Hepatocyte (in vitro differentiated cells): ENCODE results near the gene ZNF804A. TPM values are rescaled to one million over a fixed set of nuclear protein-coding genes. Genes with fewer than 3 reads are reported as not detected.

Source experiments
- DNase-seq: peaks from one replicate; pipeline ENCODE4 v3.0.0-alpha.2; 2016; ENCODE audit warnings: low spot score
- H2AFZ ChIP-seq: fragments of 200-600 bp; sonication (generic); 2 replicates; pipeline ENCODE4 v1.6.0; 2016; ENCODE audit warnings: antibody characterized with exemption, mild to moderate bottlenecking
- H3K27ac ChIP-seq: fragments of 200-600 bp; sonication (generic); 2 replicates; pipeline ENCODE4 v1.5.1; 2016; ENCODE audit warnings: mild to moderate bottlenecking
- H3K27me3 ChIP-seq: fragments of 200-600 bp; sonication (generic); 2 replicates; pipeline ENCODE4 v1.6.1; 2016
- H3K36me3 ChIP-seq: fragments of 200-600 bp; sonication (generic); replicated peaks from 2 replicates; pipeline ENCODE4 v1.5.1; 2016; ENCODE audit warnings: low read depth; ENCODE audit not compliant: insufficient read depth
- H3K4me1 ChIP-seq: fragments of 200-600 bp; sonication (generic); 2 replicates; pipeline ENCODE4 v1.5.1; 2016; ENCODE audit warnings: mild to moderate bottlenecking, moderate library complexity; ENCODE audit not compliant: insufficient read depth
- H3K4me2 ChIP-seq: fragments of 200-600 bp; sonication (generic); 2 replicates; pipeline ENCODE4 v1.6.0; 2016
- H3K4me3 ChIP-seq: fragments of 200-600 bp; sonication (generic); 2 replicates; pipeline ENCODE4 v1.5.1; 2016; ENCODE audit warnings: mild to moderate bottlenecking
- H3K79me2 ChIP-seq: fragments of 200-600 bp; sonication (generic); 2 replicates; pipeline ENCODE4 v1.6.0; 2017; ENCODE audit warnings: mild to moderate bottlenecking
- H3K9me2 ChIP-seq: fragments of 200-600 bp; sonication (generic); replicated peaks from 2 replicates; pipeline ENCODE4 v1.6.0; 2017; ENCODE audit warnings: mild to moderate bottlenecking; ENCODE audit not compliant: insufficient read depth
- H3K9me3 ChIP-seq: fragments of 200-600 bp; sonication (generic); 2 replicates; pipeline ENCODE4 v1.5.1; 2016; ENCODE audit warnings: low read depth, mild to moderate bottlenecking
- H4K20me1 ChIP-seq: fragments of 200-600 bp; sonication (generic); 2 replicates; pipeline ENCODE4 v1.6.0; 2016; ENCODE audit warnings: mild to moderate bottlenecking; ENCODE audit not compliant: insufficient read depth, poor library complexity, severe bottlenecking
- CTCF ChIP-seq: fragments of 200-600 bp; sonication (generic); IDR thresholded peaks from 2 replicates; pipeline ENCODE4 v1.5.1; 2016; ENCODE audit warnings: antibody characterized with exemption, mild to moderate bottlenecking; ENCODE audit not compliant: poor library complexity
- EZH2 ChIP-seq: fragments of 200-600 bp; sonication (generic); IDR thresholded peaks from 2 replicates; pipeline ENCODE4 v1.6.1; 2016; ENCODE audit warnings: antibody characterized with exemption, mild to moderate bottlenecking, borderline replicate concordance
- EZH2phosphoT487 ChIP-seq: fragments of 200-600 bp; sonication (generic); IDR thresholded peaks from one replicate; pipeline ENCODE4 v1.6.1; 2018; ENCODE audit warnings: antibody characterized with exemption, mild to moderate bottlenecking, low read depth, moderate library complexity; ENCODE audit not compliant: unreplicated experiment, severe bottlenecking
- WGBS: methylation state at CpG from one replicate; pipeline ENCODE4 v1.1.6; 2016; ENCODE audit warnings: low lambda C conversion rate; ENCODE audit errors: missing lambda C conversion rate; 5-methylcytosine and 5-hydroxymethylcytosine counted together
- polyA plus RNA-seq: library from polyadenylated mRNA; unstranded; fragments of >200 nt; fragmentation: Nextera tagmentation; extraction: Ambion mirVana; gene quantifications from 2 replicates; pipeline ENCODE4 v1.2.1, GENCODE V29; 2016
- total RNA-seq: library from RNA; depleted of rRNA; stranded (reverse); fragments of >200 nt; gene quantifications from 2 replicates; pipeline ENCODE4 v1.2.3, GENCODE V29; 2014

ZNF804A gene
- total and polyA plus RNA-seq, 2 experiments from 2014 or later: 1.7 to 2.3 TPM

- TF ChIP-seq EZH2phosphoT487: no peak
- TF ChIP-seq CTCF: no peak
- TF ChIP-seq EZH2: no peak
- H3K4me2 ChIP-seq: no peak overlapping the region
- H3K4me1 ChIP-seq: no peaks in the 10 kb centered on the region
- H3K9me3 ChIP-seq: no peaks in the 10 kb centered on the region
- no peak for DNase-seq
- no peaks in the 10 kb centered on the region for H3K36me3 ChIP-seq
- no peak overlapping the region for H3K4me3 ChIP-seq
- no peak overlapping the region for H2AFZ ChIP-seq
- no peaks in the 10 kb centered on the region for H4K20me1 ChIP-seq
- no peak overlapping the region for H3K27ac ChIP-seq
- no peaks in the 10 kb centered on the region for H3K27me3 ChIP-seq
- H3K79me2 ChIP-seq: no peaks in the 10 kb centered on the region
- H3K9me2 ChIP-seq: no peaks in the 10 kb centered on the region
These were observed 9.1 kb upstream of the ZNF804A start for GRCh38 chr2:184589261-184589660.

- H2AFZ ChIP-seq: peak overlapping the region; percentile 85
- TF ChIP-seq CTCF (peak; percentile 25), EZH2phosphoT487 (no peak), EZH2 (no peak)
- no peak for DNase-seq
These were observed 1.4 kb upstream of the ZNF804A start for GRCh38 chr2:184596819-184597411.

GRCh38 chr2:184597571-184597991 is 748 bp upstream of the ZNF804A start:
- WGBS: 2% methylated on average over 14 of the region's 14 CpGs
- H3K79me2 ChIP-seq: no peaks in the 10 kb centered on the region
- H4K20me1 ChIP-seq: no peaks in the 10 kb centered on the region
- peak overlapping the region; percentile 65 for H3K4me3 ChIP-seq
- peak overlapping the region; percentile 85 for H2AFZ ChIP-seq
- H3K36me3 ChIP-seq: no peaks in the 10 kb centered on the region
- peak overlapping the region; percentile 86 for H3K4me2 ChIP-seq
- H3K9me2 ChIP-seq: no peaks in the 10 kb centered on the region
- H3K27ac ChIP-seq: peak overlapping the region; percentile 38
- no peaks in the 10 kb centered on the region for H3K4me1 ChIP-seq
- no peaks in the 10 kb centered on the region for H3K9me3 ChIP-seq
- DNase-seq: peak; percentile 47
- H3K27me3 ChIP-seq: peaks cover 34% of the 10 kb centered on the region
- TF ChIP-seq EZH2phosphoT487 (no peak), CTCF (no peak), EZH2 (peak; percentile 39)

More at GRCh38 chr2:184596819-184597411, 1.4 kb upstream of the ZNF804A start:
- Histone ChIP-seq H3K4me1 (no peaks in the 10 kb centered on the region), H4K20me1 (no peaks in the 10 kb centered on the region), H3K36me3 (no peaks in the 10 kb centered on the region), H3K27ac (peak overlapping the region; percentile 38), H3K4me2 (peak overlapping the region; percentile 86), H3K27me3 (peaks cover 34% of the 10 kb centered on the region), H3K9me2 (no peaks in the 10 kb centered on the region), H3K4me3 (peak overlapping the region; percentile 65), H3K9me3 (no peaks in the 10 kb centered on the region), H3K79me2 (no peaks in the 10 kb centered on the region)
- WGBS: 39% methylated on average over 5 of the region's 5 CpGs

- Histone ChIP-seq H4K20me1 (no peaks in the 10 kb centered on the region), H3K4me3 (peak overlapping the region; percentile 65), H3K27me3 (peaks cover 34% of the 10 kb centered on the region), H3K27ac (peak overlapping the region; percentile 38), H3K4me2 (peak overlapping the region; percentile 86), H2AFZ (peak overlapping the region; percentile 85), H3K36me3 (no peaks in the 10 kb centered on the region), H3K79me2 (no peaks in the 10 kb centered on the region), H3K4me1 (no peaks in the 10 kb centered on the region), H3K9me3 (no peaks in the 10 kb centered on the region), H3K9me2 (no peaks in the 10 kb centered on the region)
- TF ChIP-seq EZH2phosphoT487: no peak
- no peak for TF ChIP-seq CTCF
- TF ChIP-seq EZH2: no peak
- WGBS: 0% methylated on average over 9 of the region's 19 CpGs
- DNase-seq: no peak
These were observed 370 bp upstream of the ZNF804A start for GRCh38 chr2:184598002-184598315.
